ENCODE data around the gene MUCL3. TPM values are rescaled to one million over a fixed set of nuclear protein-coding genes. Genes with fewer than 3 reads are reported as not detected.

MUCL3 gene
- total RNA-seq, 2 experiments from 2014 or later: not detected

DNA sequence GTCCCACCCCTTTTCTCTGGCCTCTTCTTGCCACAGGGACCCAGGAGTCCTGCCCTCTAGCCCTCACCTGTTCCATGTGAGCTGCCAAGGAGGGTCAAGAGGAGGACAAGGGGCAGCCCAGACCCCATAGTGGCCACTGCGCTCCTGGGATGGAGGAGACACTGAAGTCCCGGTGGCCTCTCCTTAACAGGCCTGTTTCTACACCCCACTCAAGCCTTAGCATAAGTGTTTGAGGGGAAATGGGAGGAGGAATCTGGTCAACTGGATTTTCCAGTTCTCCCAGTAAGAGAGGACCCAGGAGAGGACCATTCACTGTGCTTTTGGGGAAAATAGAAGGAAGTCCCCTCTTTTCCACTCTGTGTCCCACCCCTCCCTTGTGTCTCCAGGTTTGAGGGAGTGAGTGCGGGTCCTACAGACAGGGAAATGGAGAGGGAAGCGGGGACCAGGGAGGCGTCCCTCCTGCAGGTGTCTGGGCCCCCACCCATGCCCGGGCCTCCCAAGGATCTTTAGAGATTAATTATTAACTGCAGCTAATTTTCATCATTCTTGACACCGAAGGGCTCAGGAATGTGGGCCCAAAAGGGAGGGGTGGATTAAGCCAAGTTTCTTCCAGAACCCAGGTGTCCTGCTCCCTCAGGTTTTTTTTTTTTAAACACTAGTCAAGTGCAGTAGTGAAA, 8.7 kb upstream of the MUCL3 start, which contains the start of gene SFTA2:
Gene SFTA2, minus strand, starts transcription at position 202 of the 677 bp plus-strand sequence. Its CDS starts 74 bp downstream, at position 128.
- peaks cover 17% of the 10 kb centered on the region for H3K36me3 Mint-ChIP-seq (ENCODE audit: low read depth)
- peaks cover 3% of the 10 kb centered on the region for H3K9me3 Mint-ChIP-seq
- intact Hi-C loops (cut with micrococcal nuclease): no loop called here
- H3K4me1 Mint-ChIP-seq (ENCODE audit: low read depth): no peaks in the 10 kb centered on the region
- CTCF ChIA-PET: interaction anchor here (0.7 kb wide), 2 partner anchors 49 to 130 kb away, joined by 3 to 4 read pairs; no protein-coding TSS in a partner anchor
- H3K27me3 Mint-ChIP-seq (ENCODE audit: low read depth): no peaks in the 10 kb centered on the region
- H3K4me3 Mint-ChIP-seq: no peak within 1 kb of the TSS
- H3K27ac Mint-ChIP-seq: no peak within 1 kb of the TSS
- no peak for DNase-seq

DNA sequence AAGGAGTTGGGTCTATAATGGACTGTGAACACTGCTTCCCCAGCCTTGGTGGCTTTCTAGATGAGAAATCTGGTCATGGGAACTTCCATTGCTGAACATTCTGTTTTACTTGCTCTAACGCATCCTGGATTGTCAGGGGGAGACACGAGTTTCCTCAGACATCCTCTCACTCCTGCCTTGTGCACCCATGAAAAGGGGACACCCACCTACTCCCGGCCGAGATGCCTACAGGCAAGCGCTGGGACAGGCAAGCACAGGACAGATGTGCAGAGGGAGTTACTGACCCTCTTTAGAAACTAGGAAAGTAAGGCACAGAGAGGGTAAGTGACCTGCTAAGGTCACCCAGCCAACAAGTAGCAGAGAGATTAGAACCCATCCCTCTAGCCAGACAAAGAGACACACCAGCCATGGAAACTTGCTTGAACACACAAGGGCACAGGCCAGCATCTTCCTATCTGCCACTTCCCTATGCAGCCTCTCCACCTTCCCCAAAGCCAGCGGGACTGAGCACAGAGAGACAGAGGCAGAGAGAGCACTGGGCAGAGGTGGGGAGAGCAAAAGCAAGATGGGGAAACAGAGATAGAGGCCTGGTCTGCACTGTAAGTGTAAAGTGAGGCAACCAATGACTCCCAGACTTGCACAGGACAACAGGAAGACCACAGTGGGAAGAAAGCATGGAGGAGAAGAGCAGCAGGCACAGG, 8.0 kb upstream of the MUCL3 start:
- Mint-ChIP-seq H3K4me3 (no peak overlapping the region), H3K27me3 (ENCODE audit: low read depth) (no peaks in the 10 kb centered on the region), H3K9me3 (peaks cover 3% of the 10 kb centered on the region), H3K36me3 (ENCODE audit: low read depth) (peaks cover 12% of the 10 kb centered on the region), H3K4me1 (ENCODE audit: low read depth) (no peaks in the 10 kb centered on the region), H3K27ac (no peak overlapping the region)
- CTCF ChIA-PET: no interaction called here
- intact Hi-C loops (cut with micrococcal nuclease): no loop called here
- DNase-seq: no peak

DNA sequence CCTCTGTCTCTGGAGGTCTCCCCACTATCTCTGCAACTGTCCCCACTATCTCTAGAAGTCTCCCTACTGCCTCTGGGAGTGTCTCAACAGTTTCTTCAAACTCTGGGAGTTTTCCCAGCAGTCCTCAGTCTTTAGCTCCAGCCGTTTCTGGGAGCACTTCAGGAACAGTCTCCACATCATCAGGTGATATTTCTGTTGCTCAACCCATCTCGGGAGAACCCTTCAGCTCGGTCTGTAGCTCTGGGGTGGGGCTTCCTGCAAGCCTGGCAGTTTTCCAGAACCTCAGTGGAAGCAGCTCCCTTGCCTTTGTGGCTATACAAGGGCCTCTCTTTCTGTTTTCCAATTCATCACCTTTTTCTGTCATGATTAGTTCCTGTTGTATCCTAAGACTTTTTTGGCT, 5.8 kb upstream of the MUCL3 start:
- no peak overlapping the region for H3K4me3 Mint-ChIP-seq
- CTCF ChIA-PET: interaction anchor here (0.5 kb wide), 1 partner anchor 58 kb away, joined by 3 read pairs; no protein-coding TSS in a partner anchor
- H3K27me3 Mint-ChIP-seq (ENCODE audit: low read depth): no peaks in the 10 kb centered on the region

DNA sequence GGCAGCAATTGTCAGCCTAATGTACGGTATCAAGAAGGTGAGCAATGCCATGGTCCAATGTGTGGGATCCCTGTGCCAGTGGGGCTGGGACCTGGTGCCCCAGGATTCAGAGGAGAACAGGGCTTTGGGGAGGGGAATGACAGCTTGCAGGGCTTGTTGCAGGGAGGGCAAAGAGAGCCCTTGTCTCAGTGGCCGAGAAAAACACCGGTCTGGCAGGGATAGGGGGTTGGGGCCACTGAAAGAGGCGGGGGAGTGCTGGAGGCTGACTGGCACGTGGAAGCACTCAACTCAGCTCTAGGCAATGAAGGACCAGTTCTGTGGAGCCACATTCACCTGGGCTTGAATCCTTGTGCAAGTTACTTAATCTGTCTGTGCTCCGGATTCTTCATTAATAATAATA, 3.5 kb upstream of the MUCL3 start:
- no peak overlapping the region for H3K27ac Mint-ChIP-seq
- H3K36me3 Mint-ChIP-seq (ENCODE audit: low read depth): no peaks in the 10 kb centered on the region
- H3K9me3 Mint-ChIP-seq: no peaks in the 10 kb centered on the region

More for the DNA sequence above, 5.8 kb upstream of the MUCL3 start:
- DNase-seq: no peak
- H3K36me3 Mint-ChIP-seq (ENCODE audit: low read depth): no peaks in the 10 kb centered on the region
- no peak overlapping the region for H3K27ac Mint-ChIP-seq
- H3K4me1 Mint-ChIP-seq (ENCODE audit: low read depth): no peaks in the 10 kb centered on the region
- intact Hi-C loops (cut with micrococcal nuclease): no loop called here
- H3K9me3 Mint-ChIP-seq: no peaks in the 10 kb centered on the region

DNA sequence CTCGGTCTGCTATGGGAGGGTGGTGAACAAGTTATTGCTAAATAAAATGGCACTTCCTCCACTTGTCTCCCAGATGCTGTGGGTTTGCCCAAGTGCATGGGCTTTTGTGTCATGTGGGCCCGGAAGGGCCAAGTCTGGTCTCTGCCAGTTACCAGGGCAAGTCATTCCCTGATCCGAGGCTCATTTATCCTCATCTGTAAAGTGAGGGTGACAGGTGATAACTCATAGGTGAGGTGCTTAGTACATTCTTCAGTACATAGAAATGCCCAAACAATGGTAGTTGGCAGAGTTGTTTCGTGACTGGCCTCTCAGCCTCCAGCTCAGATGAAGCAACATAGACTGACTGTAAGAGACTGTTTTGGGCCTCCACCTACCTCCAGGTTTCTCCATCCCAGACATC, 2.0 kb upstream of the MUCL3 start:
- peaks cover 2% of the 10 kb centered on the region for H3K4me1 Mint-ChIP-seq (ENCODE audit: low read depth)

More for the DNA sequence above, 3.5 kb upstream of the MUCL3 start:
- peaks cover 15% of the 10 kb centered on the region for H3K27me3 Mint-ChIP-seq (ENCODE audit: low read depth)
- CTCF ChIA-PET: no interaction called here
- no peak overlapping the region for H3K4me3 Mint-ChIP-seq
- H3K4me1 Mint-ChIP-seq (ENCODE audit: low read depth): no peaks in the 10 kb centered on the region
- intact Hi-C loops (cut with micrococcal nuclease): no loop called here
- DNase-seq: no peak

DNA sequence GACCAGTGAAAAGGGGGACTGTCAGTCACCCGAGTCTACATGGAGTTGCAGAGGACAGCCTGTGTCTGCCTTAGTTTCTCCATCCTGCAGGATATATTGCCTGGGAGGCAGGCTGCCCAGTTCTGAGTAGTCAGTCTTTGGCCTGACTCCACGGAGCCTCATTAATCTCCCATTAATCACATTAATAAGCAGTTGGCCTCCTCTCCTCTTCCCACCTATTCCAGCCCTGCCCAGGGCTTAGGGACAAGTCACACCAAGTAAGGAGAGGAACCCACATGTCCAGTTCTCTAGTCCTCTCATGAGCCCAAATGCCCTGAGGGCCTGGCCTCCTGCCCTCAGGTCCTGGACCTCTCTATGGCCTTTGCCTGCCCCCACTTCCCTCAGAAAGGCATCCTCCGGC, 1.3 kb upstream of the MUCL3 start:
- Mint-ChIP-seq H3K27ac (no peak overlapping the region), H3K4me3 (no peak overlapping the region), H3K36me3 (ENCODE audit: low read depth) (no peaks in the 10 kb centered on the region), H3K27me3 (ENCODE audit: low read depth) (peaks cover 31% of the 10 kb centered on the region), H3K9me3 (no peaks in the 10 kb centered on the region), H3K4me1 (ENCODE audit: low read depth) (peaks cover 2% of the 10 kb centered on the region)
- no peak for DNase-seq
- CTCF ChIA-PET: interaction anchor here (0.7 to 1.0 kb wide), 2 partner anchors 24 to 25 kb away, joined by 3 read pairs; no protein-coding TSS in a partner anchor
- intact Hi-C loops (cut with micrococcal nuclease): no loop called here

More for the DNA sequence above, 2.0 kb upstream of the MUCL3 start:
- Mint-ChIP-seq H3K4me3 (no peak overlapping the region), H3K9me3 (no peaks in the 10 kb centered on the region), H3K36me3 (ENCODE audit: low read depth) (no peaks in the 10 kb centered on the region), H3K27me3 (ENCODE audit: low read depth) (peaks cover 26% of the 10 kb centered on the region), H3K27ac (no peak overlapping the region)
- CTCF ChIA-PET: interaction anchor here (0.6 kb wide), 2 partner anchors 131 to 149 kb away, joined by 3 read pairs; no protein-coding TSS in a partner anchor
- no peak for DNase-seq
- intact Hi-C loops (cut with micrococcal nuclease): no loop called here

DNA sequence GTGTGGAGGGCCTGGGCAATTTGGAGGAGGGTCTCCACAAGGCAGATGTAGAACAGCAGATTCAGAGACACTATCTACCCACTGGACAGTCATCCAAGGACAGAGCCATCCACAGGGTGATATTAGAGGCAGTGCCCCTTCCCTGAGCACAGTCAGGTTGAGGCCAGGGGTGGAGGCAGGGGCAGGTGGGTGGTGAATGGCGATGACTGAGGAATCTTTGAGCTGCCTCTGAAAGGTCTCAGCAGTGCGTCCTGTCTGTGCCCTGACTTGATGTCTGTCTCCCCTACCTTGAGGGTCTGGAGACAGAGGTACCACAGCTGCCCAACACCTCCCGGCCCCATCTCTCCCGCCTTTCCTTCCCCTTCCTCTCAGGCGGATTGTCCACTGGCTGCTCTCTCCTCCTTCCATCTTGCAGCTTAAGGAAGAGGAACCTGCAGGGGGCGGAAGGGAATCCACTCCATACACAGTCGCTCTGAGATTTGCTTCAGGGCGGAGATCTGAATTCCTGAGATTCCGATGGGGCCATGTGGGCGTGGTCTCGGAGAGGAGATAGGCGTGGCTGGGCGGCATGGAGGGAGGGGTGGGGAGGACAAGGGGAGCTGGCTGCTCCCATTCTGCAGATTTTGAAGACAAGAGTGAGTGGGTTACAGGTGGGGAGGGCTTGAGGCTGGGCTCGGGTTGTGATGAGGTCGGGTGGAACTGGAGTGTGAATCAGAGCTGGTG, 1.7 kb downstream of the MUCL3 start:
- Mint-ChIP-seq H3K4me3 (no peak overlapping the region), H3K27ac (no peak overlapping the region), H3K4me1 (ENCODE audit: low read depth) (peaks cover 2% of the 10 kb centered on the region), H3K27me3 (ENCODE audit: low read depth) (peaks cover 35% of the 10 kb centered on the region), H3K36me3 (ENCODE audit: low read depth) (no peaks in the 10 kb centered on the region), H3K9me3 (no peaks in the 10 kb centered on the region)
- intact Hi-C loops (cut with micrococcal nuclease): loop anchor here (5.0 kb wide), 1 partner anchor 100 kb away; no protein-coding TSS in a partner anchor
- CTCF ChIA-PET: interaction anchor here (1.4 kb wide), 1 partner anchor 137 kb away, joined by 7 read pairs; no protein-coding TSS in a partner anchor
- DNase-seq: peak; percentile 34

DNA sequence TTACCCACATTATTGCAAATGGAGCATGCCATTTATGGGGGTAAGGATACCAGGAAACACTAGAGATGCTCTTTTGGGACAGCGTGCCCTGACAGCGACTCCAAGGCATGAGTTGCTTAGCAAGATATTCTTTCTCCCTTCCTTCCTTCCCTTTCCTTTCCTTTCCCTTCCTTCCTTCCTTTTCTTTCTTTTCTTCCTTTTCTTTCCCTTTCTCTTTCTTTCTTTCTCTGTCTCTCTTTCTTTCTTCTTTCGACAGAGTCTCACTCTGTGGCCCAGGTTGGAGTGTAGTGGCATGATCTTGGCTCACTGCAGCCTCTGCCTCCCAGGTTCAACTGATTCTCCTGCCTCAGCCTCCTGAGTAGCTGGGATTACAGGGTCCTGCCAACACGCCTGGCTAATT, 3.3 kb downstream of the MUCL3 start:
- Mint-ChIP-seq H3K27ac (no peak overlapping the region), H3K36me3 (ENCODE audit: low read depth) (peaks cover 2% of the 10 kb centered on the region), H3K27me3 (ENCODE audit: low read depth) (peaks cover 35% of the 10 kb centered on the region), H3K4me3 (no peak overlapping the region), H3K4me1 (ENCODE audit: low read depth) (peaks cover 2% of the 10 kb centered on the region), H3K9me3 (no peaks in the 10 kb centered on the region)
- intact Hi-C loops (cut with micrococcal nuclease): loop anchor here (5.0 kb wide), 1 partner anchor 98 kb away; no protein-coding TSS in a partner anchor
- no peak for DNase-seq
- CTCF ChIA-PET: no interaction called here

DNA sequence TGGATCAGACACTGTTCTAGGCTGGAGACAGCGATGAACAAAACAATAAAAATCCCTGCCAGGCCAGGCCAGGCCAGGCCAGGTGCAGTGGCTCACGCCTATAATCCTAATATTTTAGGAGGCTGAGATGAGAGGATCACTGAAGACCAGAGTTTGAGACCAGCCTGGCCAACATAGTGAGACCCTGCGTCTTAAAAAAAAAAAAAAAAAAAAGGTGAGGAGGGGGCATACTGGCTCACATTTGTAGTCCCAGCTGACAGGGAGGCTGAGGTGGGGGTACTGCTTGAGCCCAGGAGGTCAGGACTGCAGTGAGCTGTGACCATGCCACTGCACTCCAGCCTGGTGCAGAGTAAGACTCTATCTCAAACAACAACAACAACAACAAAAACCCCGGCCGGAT, 4.5 kb downstream of the MUCL3 start:
- H3K27me3 Mint-ChIP-seq (ENCODE audit: low read depth): peaks cover 34% of the 10 kb centered on the region
- DNase-seq: no peak
- H3K4me1 Mint-ChIP-seq (ENCODE audit: low read depth): peaks cover 2% of the 10 kb centered on the region
- H3K36me3 Mint-ChIP-seq (ENCODE audit: low read depth): peaks cover 2% of the 10 kb centered on the region
- H3K4me3 Mint-ChIP-seq: no peak overlapping the region
- CTCF ChIA-PET: interaction anchor here (0.7 kb wide), 1 partner anchor 293 kb away, joined by 3 read pairs; no protein-coding TSS in a partner anchor
- H3K27ac Mint-ChIP-seq: no peak overlapping the region
- H3K9me3 Mint-ChIP-seq: no peaks in the 10 kb centered on the region
- intact Hi-C loops (cut with micrococcal nuclease): no loop called here

DNA sequence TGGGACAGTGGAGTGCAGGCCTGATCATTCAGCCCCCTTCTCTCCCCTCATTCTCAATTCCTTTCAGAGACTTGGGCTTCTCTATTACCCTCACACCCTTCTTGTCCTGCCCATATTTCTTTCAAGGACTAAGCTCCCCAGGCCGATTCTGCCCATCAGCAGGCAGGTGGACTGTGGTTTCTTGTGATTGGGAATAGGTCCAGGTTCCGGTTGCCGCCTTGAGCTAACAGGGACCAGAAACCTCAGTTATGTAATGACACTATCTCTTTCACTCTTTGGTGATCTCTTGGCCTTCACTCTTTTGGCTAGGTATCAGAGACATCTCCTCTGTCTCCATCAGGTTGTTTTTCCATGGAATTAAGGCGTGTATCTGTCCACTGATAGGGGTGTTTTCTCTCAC, 6.5 kb downstream of the MUCL3 start:
- Mint-ChIP-seq H3K27ac (no peak overlapping the region), H3K36me3 (ENCODE audit: low read depth) (peaks cover 2% of the 10 kb centered on the region), H3K9me3 (no peaks in the 10 kb centered on the region), H3K27me3 (ENCODE audit: low read depth) (peaks cover 20% of the 10 kb centered on the region), H3K4me1 (ENCODE audit: low read depth) (peaks cover 2% of the 10 kb centered on the region), H3K4me3 (no peak overlapping the region)
- CTCF ChIA-PET: interaction anchor here (0.9 kb wide), 1 partner anchor 133 kb away, joined by 5 read pairs; no protein-coding TSS in a partner anchor
- DNase-seq: no peak
- intact Hi-C loops (cut with micrococcal nuclease): no loop called here

DNA sequence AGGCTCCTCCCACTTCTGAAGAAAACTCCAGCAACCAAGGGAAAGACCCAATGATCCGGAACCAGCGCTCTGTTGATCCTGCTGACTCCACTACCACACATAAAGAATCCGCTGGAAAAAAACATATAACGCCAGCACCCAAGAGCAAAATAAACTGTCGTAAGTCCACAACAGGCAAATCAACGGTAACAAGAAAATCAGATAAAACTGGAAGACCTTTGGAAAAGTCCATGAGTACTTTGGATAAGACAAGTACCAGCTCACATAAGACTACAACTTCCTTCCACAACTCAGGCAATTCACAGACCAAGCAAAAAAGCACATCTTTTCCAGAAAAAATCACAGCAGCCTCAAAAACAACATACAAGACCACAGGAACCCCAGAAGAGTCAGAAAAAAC, 8.0 kb downstream of the MUCL3 start:
- Mint-ChIP-seq H3K27ac (no peak overlapping the region), H3K27me3 (ENCODE audit: low read depth) (peaks cover 8% of the 10 kb centered on the region), H3K36me3 (ENCODE audit: low read depth) (peaks cover 2% of the 10 kb centered on the region), H3K4me1 (ENCODE audit: low read depth) (no peaks in the 10 kb centered on the region), H3K9me3 (no peaks in the 10 kb centered on the region), H3K4me3 (no peak overlapping the region)
- CTCF ChIA-PET: no interaction called here
- intact Hi-C loops (cut with micrococcal nuclease): no loop called here
- DNase-seq: no peak

DNA sequence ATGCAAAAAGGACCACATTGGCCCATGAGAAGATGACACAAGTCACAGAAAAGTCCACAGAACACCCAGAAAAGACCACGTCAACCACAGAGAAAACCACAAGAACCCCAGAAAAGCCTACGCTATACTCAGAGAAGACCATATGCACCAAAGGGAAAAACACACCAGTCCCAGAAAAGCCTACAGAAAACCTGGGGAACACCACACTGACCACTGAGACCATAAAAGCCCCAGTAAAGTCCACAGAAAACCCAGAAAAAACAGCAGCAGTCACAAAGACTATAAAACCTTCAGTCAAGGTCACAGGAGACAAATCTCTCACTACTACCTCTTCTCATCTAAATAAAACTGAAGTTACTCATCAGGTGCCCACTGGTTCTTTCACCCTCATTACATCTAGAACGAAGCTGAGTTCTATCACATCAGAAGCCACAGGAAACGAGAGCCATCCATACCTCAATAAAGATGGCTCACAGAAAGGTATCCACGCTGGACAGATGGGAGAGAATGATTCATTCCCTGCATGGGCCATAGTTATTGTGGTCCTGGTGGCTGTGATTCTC, 11.2 kb downstream of the MUCL3 start:
- no peak for DNase-seq
- H3K36me3 Mint-ChIP-seq (ENCODE audit: low read depth): peaks cover 2% of the 10 kb centered on the region
- no peak overlapping the region for H3K4me3 Mint-ChIP-seq
- no peaks in the 10 kb centered on the region for H3K27me3 Mint-ChIP-seq (ENCODE audit: low read depth)
- intact Hi-C loops (cut with micrococcal nuclease): no loop called here
- H3K27ac Mint-ChIP-seq: no peak overlapping the region
- CTCF ChIA-PET: interaction anchor here (1.2 kb wide), 1 partner anchor 135 kb away, joined by 3 read pairs; no protein-coding TSS in a partner anchor
- H3K9me3 Mint-ChIP-seq: no peaks in the 10 kb centered on the region
- H3K4me1 Mint-ChIP-seq (ENCODE audit: low read depth): peaks cover 13% of the 10 kb centered on the region
